ENCODE results near the gene ZNF503.

ZNF503 gene

GRCh38 chr10:75431180-75432111, 29.9 kb upstream of the ZNF503 start, which contains the start of gene LRMDA:
LRMDA (plus strand) TSS chr10:75431624.
- DNase-seq, result no peak

- DNase-seq, result no peak
Measured at GRCh38 chr10:75430000-75430763, 28.6 kb upstream of the ZNF503 start.

- no peak for DNase-seq
Measured at GRCh38 chr10:75429159-75429827, 27.7 kb upstream of the ZNF503 start.

- DNase-seq, result no peak
Measured at GRCh38 chr10:75428434-75429158, 27.0 kb upstream of the ZNF503 start.

GRCh38 chr10:75427951-75428350, 26.4 kb upstream of the ZNF503 start:
- no peak for DNase-seq

- no peak for DNase-seq
Measured at GRCh38 chr10:75426880-75427279, 25.3 kb upstream of the ZNF503 start.

- DNase-seq, result no peak
Measured at GRCh38 chr10:75425291-75426079, 23.9 kb upstream of the ZNF503 start.

GRCh38 chr10:75424571-75424970, 23.0 kb upstream of the ZNF503 start:
- DNase-seq, result no peak

- DNase-seq, result no peak
Measured at GRCh38 chr10:75422913-75423312, 21.3 kb upstream of the ZNF503 start.

- DNase-seq, result no peak
Measured at GRCh38 chr10:75418712-75419111, 17.1 kb upstream of the ZNF503 start.

- DNase-seq, result no peak
Measured at GRCh38 chr10:75418293-75418692, 16.7 kb upstream of the ZNF503 start.

GRCh38 chr10:75417522-75417927, 16.0 kb upstream of the ZNF503 start:
- no peak for DNase-seq

GRCh38 chr10:75414527-75414926, 13.0 kb upstream of the ZNF503 start:
- no peak for DNase-seq

GRCh38 chr10:75410132-75411005, 8.8 kb upstream of the ZNF503 start:
- no peak for DNase-seq

- DNase-seq, result peak; percentile 43
Measured at GRCh38 chr10:75408911-75409885, 7.6 kb upstream of the ZNF503 start.

GRCh38 chr10:75408509-75408875, 6.9 kb upstream of the ZNF503 start:
- no peak for DNase-seq

GRCh38 chr10:75407713-75408508, 6.3 kb upstream of the ZNF503 start:
- peak; percentile 91 for DNase-seq

- no peak for DNase-seq
Measured at GRCh38 chr10:75407224-75407712, 5.7 kb upstream of the ZNF503 start.

Data from fibroblast of skin of abdomen (primary cell).